Suppressor macrophage treated with lipopolysaccharide for 1 hour (primary cell): ENCODE data around the gene TFR2.
A peak's percentile ranks its signal among the peaks of the same experiment; 100 is the strongest.
"Not testable (repeated sequence)": the region's sequence is repeated elsewhere in the genome, so short reads cannot be mapped to it uniquely, and the experiment has no call there.

Experiments
- DNase-seq, 3 donors: peaks; one replicate each; pipeline ENCODE4 v3.0.0-alpha.2; 2020 to 2022

The TFR2 gene

DNA sequence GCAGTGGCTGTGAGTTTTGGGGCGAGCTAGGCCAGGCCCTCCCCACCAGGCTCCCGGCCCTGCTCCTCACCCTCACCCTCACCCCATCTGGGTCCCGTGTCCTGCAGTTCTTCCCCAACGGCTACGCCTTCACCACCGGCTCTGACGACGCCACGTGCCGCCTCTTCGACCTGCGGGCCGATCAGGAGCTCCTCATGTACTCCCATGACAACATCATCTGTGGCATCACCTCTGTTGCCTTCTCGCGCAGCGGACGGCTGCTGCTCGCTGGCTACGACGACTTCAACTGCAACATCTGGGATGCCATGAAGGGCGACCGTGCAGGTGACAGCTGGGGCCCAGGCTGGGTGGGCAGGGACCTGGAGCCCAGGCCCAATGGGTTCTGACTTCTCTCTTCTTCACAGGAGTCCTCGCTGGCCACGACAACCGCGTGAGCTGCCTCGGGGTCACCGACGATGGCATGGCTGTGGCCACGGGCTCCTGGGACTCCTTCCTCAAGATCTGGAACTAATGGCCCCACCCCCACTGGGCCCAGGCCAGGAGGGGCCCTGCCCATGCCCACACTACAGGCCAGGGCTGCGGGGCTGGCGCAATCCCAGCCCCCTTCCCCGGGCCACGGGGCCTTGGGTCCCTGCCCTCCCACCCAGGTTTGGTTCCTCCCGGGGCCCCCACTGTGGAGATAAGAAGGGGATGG is 37.1 kb upstream of the TFR2 start:
- DNase-seq, result no peak

GRCh38 chr7:100677308-100678267 is 36.2 kb upstream of the TFR2 start:
- no peak for DNase-seq

DNA sequence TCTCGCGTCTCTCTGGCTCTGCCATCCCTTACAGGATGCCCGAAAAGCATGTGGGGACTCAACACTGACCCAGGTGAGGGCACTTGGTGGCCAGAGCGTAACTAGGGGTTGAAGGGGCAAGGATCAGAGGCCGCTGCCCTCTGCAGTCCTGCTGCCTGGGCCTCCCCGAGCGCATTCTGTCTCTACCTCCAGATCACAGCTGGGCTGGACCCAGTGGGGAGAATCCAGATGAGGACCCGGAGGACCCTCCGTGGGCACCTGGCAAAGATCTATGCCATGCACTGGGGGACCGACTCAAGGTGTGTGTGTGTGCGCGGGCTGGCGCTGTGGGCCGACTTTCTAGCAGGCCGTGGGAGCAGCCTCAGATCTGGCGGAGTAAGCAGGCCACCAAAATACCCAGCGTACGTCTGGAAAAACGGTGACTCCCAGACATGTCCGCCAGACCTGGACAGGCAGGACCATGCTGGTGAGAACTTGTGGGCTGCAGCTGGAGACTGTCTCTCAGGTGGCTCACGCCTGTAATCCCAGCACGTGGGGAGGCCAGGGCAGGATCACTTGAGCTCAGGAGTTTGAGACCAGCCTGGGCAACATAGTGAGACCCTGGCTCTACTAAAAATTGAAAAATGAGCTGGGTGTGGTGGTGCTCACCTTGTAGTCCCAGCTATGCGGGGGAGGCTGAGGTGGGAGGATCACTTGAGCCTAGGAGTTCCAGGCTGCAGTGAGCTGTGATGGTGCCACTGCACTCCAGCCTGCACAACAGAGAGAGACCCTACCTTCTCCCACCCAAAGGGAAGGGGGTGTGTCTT is 35.4 kb upstream of the TFR2 start:
- no peak for DNase-seq

- peak; percentile 80 to 85 (median 81) for DNase-seq
Observed at GRCh38 chr7:100675581-100676350, 34.4 kb upstream of the TFR2 start.

- peak in 2 of 3 donors; percentile 26 to 53 for DNase-seq
Observed at GRCh38 chr7:100675105-100675451, 33.7 kb upstream of the TFR2 start.

- peak; percentile 35 to 64 (median 47) for DNase-seq
Observed at GRCh38 chr7:100674411-100675104, 33.2 kb upstream of the TFR2 start.

DNA sequence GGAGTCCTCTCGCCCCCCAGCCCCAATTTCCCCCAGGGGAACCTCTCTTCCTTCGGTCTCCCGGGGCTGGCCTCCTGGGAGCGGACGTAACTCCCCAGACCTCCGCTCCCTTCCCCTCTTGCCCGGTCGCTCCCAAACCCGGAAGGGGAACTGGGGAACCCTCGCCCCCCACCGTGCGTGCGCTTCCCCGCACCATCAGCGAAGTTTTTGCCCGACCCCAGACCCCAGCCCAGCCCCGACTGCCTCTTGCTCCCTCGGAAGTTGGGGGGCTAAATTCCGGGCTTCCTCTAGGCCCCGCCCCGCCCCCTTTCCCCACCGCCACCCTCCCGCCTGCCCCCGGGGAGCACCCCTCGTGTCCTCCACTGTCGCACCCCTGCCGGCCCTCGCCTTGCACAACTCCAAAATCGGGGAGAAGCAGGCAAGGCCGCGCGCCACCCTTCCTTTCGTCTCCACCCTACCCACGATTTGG is 32.6 kb upstream of the TFR2 start:
- peak; percentile 39 to 63 (median 62) for DNase-seq

DNA sequence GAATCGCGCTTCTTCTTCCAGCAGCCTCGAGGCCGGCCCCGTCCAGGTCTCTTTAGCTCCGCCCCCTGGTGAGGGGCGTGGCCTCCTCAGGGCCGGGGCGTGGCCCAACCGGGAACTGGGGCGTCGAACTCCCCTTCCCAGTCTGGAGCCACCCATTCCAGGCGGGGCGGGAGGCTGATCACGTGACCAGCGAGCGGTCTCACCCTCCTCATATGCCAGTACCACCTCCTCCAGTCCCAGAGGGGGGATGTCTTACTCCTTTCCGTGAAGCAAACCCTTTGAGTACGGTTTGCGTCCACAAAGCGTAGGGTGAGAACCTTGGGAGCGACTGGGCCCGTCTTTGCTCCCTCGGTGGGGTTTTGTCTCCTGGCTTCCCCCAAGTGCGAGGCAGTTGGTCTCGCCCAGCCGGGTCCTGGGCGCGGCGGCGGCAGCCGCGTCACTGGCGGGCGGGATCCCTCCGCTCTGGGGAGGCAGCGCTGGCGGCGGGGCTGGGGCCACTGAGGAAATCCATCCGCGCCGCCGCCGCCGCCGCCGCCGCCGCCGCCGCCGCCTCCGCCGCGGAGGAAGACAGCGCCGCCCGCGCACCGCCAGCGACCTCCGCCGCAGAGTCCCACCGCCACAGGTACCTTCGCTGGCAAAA is 32.1 kb upstream of the TFR2 start, which contains the start of gene GNB2:
Gene GNB2 (plus strand): TSS at position 439 of the 640 bp plus-strand sequence. CDS start 2,526 bp downstream, outside the sequence.
- DNase-seq, result peak; percentile 99

DNA sequence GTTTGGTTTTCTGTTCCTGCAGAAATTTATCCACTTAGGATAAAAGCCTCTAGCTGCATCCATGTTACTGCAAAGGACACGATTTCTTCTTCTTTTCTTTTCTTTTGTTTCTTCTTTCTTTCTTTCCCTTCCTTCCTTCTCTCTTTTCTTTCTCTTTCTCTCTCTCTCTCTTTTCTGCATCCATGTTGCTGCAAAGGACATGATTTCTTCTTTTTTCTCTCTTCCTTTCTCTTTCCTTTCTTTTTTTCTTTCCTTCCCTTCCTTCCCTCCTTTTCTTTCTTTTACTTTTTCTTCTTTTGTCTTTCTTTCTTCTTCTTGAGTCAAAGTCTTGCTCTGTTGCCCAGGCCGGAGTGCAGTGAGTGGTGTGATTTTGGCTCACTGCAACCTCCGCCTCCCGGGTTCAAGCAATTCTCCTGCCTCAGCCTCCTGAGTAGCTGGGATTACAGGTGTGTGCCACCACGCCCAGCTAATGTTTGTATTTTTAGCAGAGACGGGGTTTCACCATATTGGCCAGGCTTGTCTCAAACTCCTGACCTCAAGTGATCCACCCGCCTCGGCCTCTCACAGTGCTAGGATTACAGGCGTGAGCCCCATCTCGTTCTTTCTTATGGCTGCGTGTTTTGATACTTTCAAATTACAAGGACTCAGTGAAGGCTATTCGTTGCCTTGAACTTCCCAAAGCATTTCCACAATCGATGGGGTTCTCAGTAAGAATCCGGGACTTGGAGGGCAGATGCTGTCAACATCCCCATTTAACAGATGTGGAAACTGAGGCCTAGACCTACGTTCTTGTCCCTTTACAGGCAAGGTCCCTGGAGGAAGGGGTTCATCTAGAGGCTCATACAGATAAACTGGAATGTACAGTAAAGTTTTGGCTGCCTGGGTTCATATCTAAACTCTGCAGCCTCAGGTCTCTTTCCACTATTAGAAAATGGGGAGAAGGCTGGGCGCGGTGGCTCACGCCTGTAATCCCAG is 30.3 kb upstream of the TFR2 start:
- DNase-seq, result no peak

GRCh38 chr7:100670074-100670473 is 28.7 kb upstream of the TFR2 start:
- DNase-seq, result no peak

GRCh38 chr7:100669106-100669505 is 27.8 kb upstream of the TFR2 start:
- DNase-seq, result not testable (repeated sequence)

GRCh38 chr7:100668069-100668449 is 26.7 kb upstream of the TFR2 start:
- DNase-seq, result no peak

DNA sequence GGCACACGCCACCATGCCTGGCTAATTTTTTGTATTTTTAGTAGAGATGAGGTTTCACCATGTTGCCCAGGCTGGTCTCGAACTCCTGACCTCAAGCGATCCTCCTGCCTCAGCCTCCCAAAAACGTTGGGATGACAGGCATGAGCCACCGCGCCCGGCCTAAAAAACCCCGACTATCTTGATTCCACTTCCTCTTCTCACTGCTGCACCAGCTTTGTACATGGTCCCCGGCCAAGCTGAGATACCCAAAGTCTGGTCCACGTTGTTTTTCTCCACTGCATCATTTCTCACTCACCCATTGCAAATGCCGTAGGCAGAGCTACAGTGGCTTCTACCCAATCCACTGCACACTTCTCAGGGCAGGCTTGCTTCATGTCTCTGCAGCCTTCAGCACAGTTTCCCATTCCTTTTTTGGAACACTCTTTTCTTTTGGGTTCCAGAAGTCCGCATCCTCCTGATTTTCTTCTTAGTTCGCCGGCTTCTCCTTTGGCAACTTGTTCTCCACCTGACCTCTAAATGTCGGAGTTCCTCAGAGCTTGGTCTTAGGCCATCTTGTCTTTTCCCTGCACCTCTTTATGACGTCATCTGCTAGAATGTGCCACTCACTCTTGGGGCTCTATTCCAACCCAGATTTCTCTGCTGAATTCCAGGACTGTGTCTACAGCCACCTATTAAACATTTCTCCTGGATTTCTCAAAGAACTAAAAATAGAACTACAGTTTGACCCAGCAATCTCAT is 26.1 kb upstream of the TFR2 start:
- no peak for DNase-seq

DNA sequence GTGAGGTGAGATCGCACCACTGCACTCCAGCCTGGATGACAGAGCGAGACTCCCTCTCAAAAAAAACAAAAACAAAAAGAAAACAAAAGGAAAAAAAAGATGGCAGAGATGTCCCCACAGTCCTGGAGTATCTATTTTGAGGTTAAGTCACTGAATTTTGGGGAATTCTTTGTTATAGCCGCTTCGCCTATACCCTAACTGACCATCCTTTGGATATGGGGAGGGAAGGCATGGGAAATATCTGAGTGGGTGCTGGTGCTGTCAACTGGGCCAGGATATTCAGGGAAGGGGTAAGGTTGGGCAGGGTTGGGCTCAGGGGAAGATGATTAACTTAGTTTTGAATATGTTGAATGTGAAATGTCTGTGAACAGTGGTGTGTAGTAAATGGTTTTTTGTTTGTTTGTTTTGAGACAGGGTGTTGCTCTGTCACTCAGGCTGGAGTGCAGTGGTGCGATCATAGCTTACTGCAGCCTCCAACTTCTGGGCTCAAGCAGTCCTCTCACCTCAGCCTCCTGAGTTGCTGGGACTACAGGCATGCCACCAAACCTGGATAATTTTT is 23.9 kb upstream of the TFR2 start:
- no peak for DNase-seq

GRCh38 chr7:100662194-100662776 is 20.9 kb upstream of the TFR2 start:
- not testable (repeated sequence) for DNase-seq

DNA sequence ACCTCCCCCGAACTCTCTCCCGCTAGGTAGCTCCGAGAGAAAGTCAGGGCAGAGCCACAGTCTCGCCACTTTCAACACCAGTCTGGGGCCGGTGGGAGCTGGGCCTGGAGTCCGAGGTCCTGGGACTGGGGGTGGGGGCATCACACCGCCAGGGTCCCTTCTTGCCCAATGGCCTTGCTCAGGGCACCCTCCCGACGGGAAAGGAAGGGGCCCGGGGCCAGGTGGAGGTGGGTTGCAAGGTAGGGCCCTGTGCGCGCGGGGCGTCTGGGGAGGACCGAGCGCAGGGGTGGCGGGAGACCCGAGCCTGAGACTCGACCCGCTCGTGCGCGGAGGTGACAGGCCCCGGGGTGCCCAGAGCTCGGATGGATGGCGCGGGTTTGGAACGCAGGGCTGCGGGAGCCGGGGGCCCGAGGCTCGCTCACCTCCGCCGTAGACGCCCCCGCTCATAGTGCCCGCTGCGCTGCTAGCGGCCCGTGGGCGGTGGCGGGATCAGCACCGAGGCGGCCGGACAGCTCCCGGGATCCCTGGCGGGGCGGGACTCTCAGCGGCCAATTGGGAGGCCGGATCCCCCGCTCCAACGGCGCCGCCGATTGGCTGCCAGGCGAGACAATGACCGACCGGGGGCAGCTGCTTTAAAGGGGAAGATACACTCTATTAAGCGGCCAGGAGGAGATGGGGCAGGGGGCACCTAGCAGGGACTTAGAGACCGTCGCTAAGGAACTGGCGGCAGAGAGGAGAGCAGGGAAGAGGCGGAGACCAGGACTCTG is 14.7 kb upstream of the TFR2 start, which contains the start of gene ACTL6B:
Gene ACTL6B (minus strand): TSS at position 541 of the 767 bp plus-strand sequence. CDS start 94 bp downstream, at position 447.
- DNase-seq, result peak; percentile 72 to 88 (median 76)
